Activated naive CD4-positive, alpha-beta T cell treated with anti-CD3 and anti-CD28 coated beads, Interleukin-2, amount 50 U/mL, for 72 hours (primary cell): ENCODE measurements around the gene GNG12. TPM values are rescaled to one million over a fixed set of nuclear protein-coding genes. Genes with fewer than 3 reads are reported as not detected.
"Not testable (repeated sequence)": the region's sequence is repeated elsewhere in the genome, so short reads cannot be mapped to it uniquely, and the experiment has no call there.

ENCODE experiments used
- ATAC-seq, 2 donors: fragments of 150-1000 bp; cut with Tn5 transposase; 2 replicates each; pipeline ENCODE4 v1.10.0; 2021; ENCODE audit warnings: mild to moderate bottlenecking in 2 of 2, moderate library complexity in 2 of 2
- DNase-seq, 2 donors: peaks; one replicate each; pipeline ENCODE4 v3.0.0; 2021 to 2022; ENCODE audit warnings: low spot score in 2 of 2
- H3K27ac Mint-ChIP-seq, 2 donors: one replicate each; pipeline ENCODE4 v1.8.0; 2022; ENCODE audit warnings: mild to moderate bottlenecking in 2 of 2, mixed read lengths in 2 of 2
- H3K36me3 Mint-ChIP-seq, 2 donors: one replicate each; pipeline ENCODE4 v1.8.0; 2022; ENCODE audit warnings: mixed read lengths in 2 of 2
- H3K9me3 Mint-ChIP-seq, 2 donors: one replicate each; pipeline ENCODE4 v1.8.0; 2022; ENCODE audit warnings: mixed read lengths in 2 of 2
- total RNA-seq, 2 donors: library from RNA; stranded (reverse); gene quantifications; one replicate each; pipeline ENCODE4 v1.2.3, GENCODE V29; 2022

Gene GNG12
- total RNA-seq, 2 donors from 2014 or later, result 0.23 TPM; not detected in 1

GRCh38 chr1:67740543-67740942 is 92.7 kb downstream of the GNG12 start:
- no peak for ATAC-seq
- Mint-ChIP-seq H3K36me3 (peaks cover 0 to 8% of the 10 kb centered on the region in 2 donors), H3K9me3 (no peaks in the 10 kb centered on the region)

DNA sequence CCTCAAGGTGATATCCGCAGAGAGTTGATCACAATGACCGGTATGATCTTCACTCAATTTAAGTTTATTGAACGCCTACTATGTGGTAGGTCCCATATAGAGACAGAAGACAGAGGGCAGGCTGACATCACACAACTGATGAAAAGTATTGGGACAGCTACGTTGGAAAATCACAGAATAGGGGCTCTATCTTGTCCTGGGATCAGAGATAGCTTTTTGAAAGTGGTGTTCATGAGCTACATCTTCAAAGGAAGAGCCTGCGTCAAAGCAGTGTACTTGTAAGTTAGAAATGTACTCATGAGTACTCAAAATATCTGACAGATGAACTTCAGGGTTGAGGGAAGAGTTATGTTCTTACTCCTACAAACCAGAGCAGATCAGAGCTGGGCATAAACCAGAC is 93.9 kb downstream of the GNG12 start:
- ATAC-seq, result no peak
- DNase-seq, result no peak
- H3K27ac Mint-ChIP-seq, result no peak overlapping the region
- peaks cover 0 to 8% of the 10 kb centered on the region in 2 donors for H3K36me3 Mint-ChIP-seq
- no peaks in the 10 kb centered on the region for H3K9me3 Mint-ChIP-seq

More at GRCh38 chr1:67740543-67740942, 92.7 kb downstream of the GNG12 start:
- no peak for DNase-seq
- no peak overlapping the region for H3K27ac Mint-ChIP-seq

DNA sequence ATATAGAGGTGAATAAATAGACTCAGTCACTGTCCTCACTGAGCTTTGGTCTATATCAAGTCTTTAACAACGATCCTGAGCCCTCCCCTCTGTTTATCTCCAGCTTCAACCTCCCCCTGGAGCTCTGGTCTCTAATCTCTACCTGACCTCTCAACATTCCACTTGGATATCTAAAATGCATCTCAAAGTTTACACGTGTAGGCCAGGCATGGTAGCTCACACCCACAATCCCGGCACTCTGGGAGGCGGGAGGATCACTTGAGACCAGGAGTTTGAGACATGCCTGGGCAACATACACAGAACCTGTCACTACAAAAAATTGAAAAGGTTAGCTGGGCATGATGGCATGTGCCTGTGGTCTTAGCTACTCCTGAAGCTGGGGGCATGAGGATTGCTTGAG is 94.9 kb downstream of the GNG12 start:
- ATAC-seq (no peak), DNase-seq (no peak)
- no peaks in the 10 kb centered on the region for H3K9me3 Mint-ChIP-seq
- H3K27ac Mint-ChIP-seq, result no peak overlapping the region
- H3K36me3 Mint-ChIP-seq, result peaks cover 0 to 8% of the 10 kb centered on the region in 2 donors

DNA sequence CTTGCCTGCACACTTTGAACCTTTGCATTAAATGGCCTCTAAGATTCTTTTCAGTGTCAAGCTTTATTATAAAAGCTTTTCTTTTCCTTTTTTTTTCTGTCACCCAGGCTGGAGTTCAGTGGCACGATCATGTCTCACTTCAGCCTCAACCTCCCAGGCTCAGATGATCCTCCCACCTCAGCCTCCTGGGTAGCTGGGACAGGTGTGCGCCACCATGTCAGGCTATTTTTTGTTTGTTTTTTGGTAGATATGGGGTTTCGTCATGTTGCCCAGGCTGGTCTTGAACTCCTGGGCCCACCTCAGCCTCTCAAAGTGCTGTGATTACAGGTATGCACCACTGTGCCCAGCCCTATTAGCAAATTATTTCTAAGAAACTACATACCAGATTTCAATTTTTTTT is 95.4 kb downstream of the GNG12 start:
- H3K9me3 Mint-ChIP-seq, result no peaks in the 10 kb centered on the region
- H3K36me3 Mint-ChIP-seq, result peaks cover 0 to 8% of the 10 kb centered on the region in 2 donors
- no peak for ATAC-seq
- no peak for DNase-seq
- H3K27ac Mint-ChIP-seq, result no peak overlapping the region

GRCh38 chr1:67736750-67737149 is 96.5 kb downstream of the GNG12 start:
- H3K27ac Mint-ChIP-seq, result peak overlapping the region in 1 of 2 donors; percentile 86
- no peaks in the 10 kb centered on the region for H3K9me3 Mint-ChIP-seq
- no peak for ATAC-seq
- DNase-seq, result no peak
- H3K36me3 Mint-ChIP-seq, result peaks cover 0 to 8% of the 10 kb centered on the region in 2 donors

DNA sequence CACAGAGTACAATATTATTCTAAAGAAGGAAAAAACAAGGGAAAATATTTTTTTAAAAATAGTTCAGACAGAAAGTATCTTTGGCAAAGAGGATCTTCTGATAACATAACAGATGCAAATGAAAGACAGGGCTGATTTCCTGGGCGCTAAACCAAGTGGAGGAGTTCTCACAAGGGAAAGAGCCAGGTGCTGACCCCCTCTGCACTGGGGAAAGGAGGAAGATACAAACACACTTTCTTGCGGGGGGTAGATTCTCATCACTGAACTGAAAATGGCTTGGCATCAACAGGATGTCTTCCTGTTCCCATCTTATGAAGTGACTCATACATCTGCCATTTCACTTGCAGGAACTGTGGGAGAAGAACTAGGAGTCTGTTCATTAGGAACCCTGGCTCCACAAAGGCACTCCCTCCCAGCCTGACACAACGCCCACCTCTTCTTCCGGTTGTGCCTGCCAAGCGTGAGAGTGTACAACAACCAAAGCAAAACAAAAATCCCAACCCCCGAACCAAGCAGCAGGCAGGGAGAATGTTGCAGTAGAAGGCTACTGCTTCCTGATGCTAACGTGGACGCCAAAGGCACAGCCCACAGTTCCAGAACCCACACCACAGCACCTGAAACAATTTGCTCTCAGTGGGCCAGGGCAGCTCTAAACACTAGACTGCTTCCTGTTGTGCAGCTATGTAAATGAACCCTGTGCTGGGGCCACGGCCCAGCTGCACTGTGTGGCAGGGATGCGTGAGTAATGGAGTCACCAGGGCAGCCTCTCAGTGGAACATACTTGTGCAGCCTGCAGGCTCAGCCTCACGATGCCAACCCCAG is 97.2 kb downstream of the GNG12 start:
- peaks cover 0 to 8% of the 10 kb centered on the region in 2 donors for H3K36me3 Mint-ChIP-seq
- ATAC-seq (peak; percentile 98 to 99), DNase-seq (peak in 1 of 2 donors; percentile 42)
- H3K27ac Mint-ChIP-seq, result peak overlapping the region; percentile 86 to 90
- no peaks in the 10 kb centered on the region for H3K9me3 Mint-ChIP-seq

GRCh38 chr1:67735206-67735605 is 98.1 kb downstream of the GNG12 start:
- Mint-ChIP-seq H3K9me3 (no peaks in the 10 kb centered on the region), H3K27ac (no peak overlapping the region), H3K36me3 (peaks cover 0 to 8% of the 10 kb centered on the region in 2 donors)
- ATAC-seq (no peak), DNase-seq (no peak)

- peaks cover 0 to 8% of the 10 kb centered on the region in 2 donors for H3K36me3 Mint-ChIP-seq
- H3K27ac Mint-ChIP-seq, result no peak overlapping the region
Measured at GRCh38 chr1:67734323-67734690, 99.0 kb downstream of the GNG12 start.

GRCh38 chr1:67733681-67734322 is 99.5 kb downstream of the GNG12 start:
- Mint-ChIP-seq H3K27ac (no peak overlapping the region), H3K36me3 (peaks cover 0 to 8% of the 10 kb centered on the region in 2 donors), H3K9me3 (no peaks in the 10 kb centered on the region)
- ATAC-seq, result no peak
- DNase-seq, result no peak

More at GRCh38 chr1:67734323-67734690, 99.0 kb downstream of the GNG12 start:
- ATAC-seq, result no peak
- no peak for DNase-seq
- no peaks in the 10 kb centered on the region for H3K9me3 Mint-ChIP-seq

GRCh38 chr1:67732750-67733151 is 100.5 kb downstream of the GNG12 start:
- Mint-ChIP-seq H3K27ac (no peak overlapping the region), H3K9me3 (no peaks in the 10 kb centered on the region), H3K36me3 (peaks cover 0 to 8% of the 10 kb centered on the region in 2 donors)
- DNase-seq (no peak), ATAC-seq (no peak)

DNA sequence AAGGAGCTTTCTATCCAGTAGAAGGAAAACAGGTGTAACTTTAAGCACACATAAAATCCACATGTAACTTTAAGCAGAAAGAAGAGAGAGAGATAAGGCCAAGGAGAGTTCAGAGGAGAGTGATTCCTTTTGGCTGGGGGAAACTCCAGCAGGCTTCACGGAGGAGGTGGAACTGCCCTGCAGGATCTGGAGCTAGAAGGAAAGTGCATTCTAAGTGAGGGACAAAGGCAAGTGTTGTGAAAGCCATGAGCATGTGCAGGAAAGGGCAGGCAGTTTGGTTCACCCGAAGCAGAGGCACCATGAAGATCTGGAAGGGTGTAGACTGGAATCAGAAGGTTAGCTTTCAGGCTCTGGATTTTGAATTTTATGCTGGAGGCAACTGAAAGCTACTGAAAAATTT is 101.9 kb downstream of the GNG12 start:
- Mint-ChIP-seq H3K9me3 (no peaks in the 10 kb centered on the region), H3K27ac (no peak overlapping the region), H3K36me3 (peaks cover 0 to 4% of the 10 kb centered on the region in 2 donors)
- ATAC-seq (no peak), DNase-seq (no peak)

DNA sequence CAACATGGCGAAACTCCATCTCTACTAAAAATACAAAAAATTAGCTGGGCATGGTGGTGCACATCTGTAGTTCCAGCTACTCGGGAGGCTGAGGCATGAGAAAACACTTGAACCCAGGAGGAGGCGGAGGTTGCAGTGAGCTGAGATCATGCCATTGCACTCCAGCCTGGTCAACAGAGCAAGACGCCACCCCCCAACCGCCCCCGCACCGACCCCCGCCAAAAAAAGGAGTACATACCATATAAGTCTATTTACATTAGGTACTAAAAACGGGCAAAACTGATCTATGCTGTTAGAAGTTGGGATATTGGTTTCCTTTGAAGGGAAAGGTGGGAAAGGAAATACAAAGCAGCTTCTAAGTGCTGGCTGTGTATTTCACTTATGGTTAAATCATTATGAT is 103.0 kb downstream of the GNG12 start:
- not testable (repeated sequence) for H3K36me3 Mint-ChIP-seq, H3K9me3 Mint-ChIP-seq, DNase-seq, ATAC-seq, H3K27ac Mint-ChIP-seq

GRCh38 chr1:67729872-67730271 is 103.4 kb downstream of the GNG12 start:
- H3K36me3 Mint-ChIP-seq, result no peaks in the 10 kb centered on the region
- H3K27ac Mint-ChIP-seq, result no peak overlapping the region
- no peaks in the 10 kb centered on the region for H3K9me3 Mint-ChIP-seq
- no peak for DNase-seq
- ATAC-seq, result peak; percentile 59 to 67

DNA sequence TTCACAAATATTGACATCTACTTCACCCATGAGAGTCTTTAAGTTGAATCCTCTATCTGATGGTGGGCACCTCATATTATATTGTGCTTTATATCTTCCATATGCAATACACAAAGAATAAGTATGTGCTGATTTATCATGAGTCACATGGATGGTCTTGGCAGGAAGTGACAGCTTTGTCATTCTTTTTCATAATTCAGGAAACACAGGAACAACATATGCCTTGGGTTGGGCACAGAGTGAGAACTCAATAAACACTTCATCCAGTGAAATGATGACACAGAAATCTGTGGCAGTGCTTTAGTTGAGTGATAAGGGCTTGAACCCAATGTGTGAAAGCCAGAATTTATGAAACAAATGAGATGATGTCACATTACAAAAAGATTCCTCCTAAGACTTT is 107.0 kb downstream of the GNG12 start:
- no peaks in the 10 kb centered on the region for H3K36me3 Mint-ChIP-seq
- ATAC-seq (peak; percentile 21 to 37), DNase-seq (no peak)
- no peak overlapping the region for H3K27ac Mint-ChIP-seq
- no peaks in the 10 kb centered on the region for H3K9me3 Mint-ChIP-seq

GRCh38 chr1:67724928-67725560 is 108.2 kb downstream of the GNG12 start:
- Mint-ChIP-seq H3K36me3 (no peaks in the 10 kb centered on the region), H3K9me3 (no peaks in the 10 kb centered on the region), H3K27ac (no peak overlapping the region)
- ATAC-seq (no peak), DNase-seq (no peak)

DNA sequence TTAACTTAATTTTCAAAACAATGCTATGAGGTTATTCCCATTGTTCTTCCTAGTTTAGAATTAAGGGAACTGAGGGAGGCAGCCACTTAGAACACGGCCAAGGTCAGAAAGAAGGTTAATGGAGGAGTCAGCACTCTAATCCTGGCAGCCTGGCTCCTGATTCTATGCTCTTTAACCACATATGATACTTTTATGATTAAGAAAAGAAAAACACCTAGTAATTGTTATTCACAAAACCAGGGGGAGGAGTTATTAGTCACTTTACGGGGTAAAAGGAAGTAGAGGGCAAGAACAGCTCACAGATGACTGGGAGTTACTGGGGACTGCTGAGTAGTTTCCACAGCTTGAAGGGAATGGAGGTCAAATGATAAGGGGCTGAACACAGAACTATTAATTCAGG is 109.6 kb downstream of the GNG12 start:
- Mint-ChIP-seq H3K36me3 (no peaks in the 10 kb centered on the region), H3K27ac (no peak overlapping the region), H3K9me3 (no peaks in the 10 kb centered on the region)
- DNase-seq, result no peak
- peak; percentile 93 to 96 for ATAC-seq

GRCh38 chr1:67723126-67723525 is 110.1 kb downstream of the GNG12 start:
- no peaks in the 10 kb centered on the region for H3K9me3 Mint-ChIP-seq
- H3K36me3 Mint-ChIP-seq, result no peaks in the 10 kb centered on the region
- H3K27ac Mint-ChIP-seq, result no peak overlapping the region
- DNase-seq (no peak), ATAC-seq (no peak)
